Measurements from ENCODE around the gene OBSCN. TPM values are rescaled to one million over a fixed set of nuclear protein-coding genes. Genes with fewer than 3 reads are reported as not detected.
"Not testable (repeated sequence)": the region's sequence is repeated elsewhere in the genome, so short reads cannot be mapped to it uniquely, and the experiment has no call there.

OBSCN gene
- total and polyA plus RNA-seq, 2 donors (not counting 3 experiments of a cell fraction or from before 2014, with no cell fraction given), result 1.5 to 2.9 TPM

GRCh38 chr1:228172591-228173527, 35.0 kb upstream of the OBSCN start:
- Histone ChIP-seq H3K9me3 (replicated peaks; ENCODE audit: control insufficient read depth, insufficient read depth, low read length) (no peaks in the 10 kb centered on the region), H3K27me3 (ENCODE audit: control insufficient read depth in 2 of 2, insufficient read depth in 2 of 2, low read length in 2 of 2) (no peaks in the 10 kb centered on the region), H4K20me1 (replicated peaks; ENCODE audit: control insufficient read depth, extremely low read depth, insufficient read depth, low read length) (no peaks in the 10 kb centered on the region), H3K4me2 (ENCODE audit: insufficient read depth, low read length) (no peak overlapping the region), H3K9me1 (replicated peaks; ENCODE audit: control insufficient read depth, extremely low read depth, insufficient read depth, low read length) (no peaks in the 10 kb centered on the region), H3K27ac (ENCODE audit: insufficient read depth, low read depth, low read length) (no peak overlapping the region), H2AFZ (ENCODE audit: low read depth, low read length) (no peak overlapping the region), H3K4me1 (ENCODE audit: control insufficient read depth, extremely low read depth, insufficient read depth, low read length) (no peaks in the 10 kb centered on the region), H3K4me3 (replicated peaks in 1 of 3; ENCODE audit: insufficient read depth in 1 of 3, low read depth in 1 of 3, low read length in 3 of 3) (no peak overlapping the region), H3K9ac (replicated peaks; ENCODE audit: extremely low read depth, insufficient read depth, low read length) (no peak overlapping the region), H3K36me3 (ENCODE audit: control insufficient read depth in 2 of 2, extremely low read depth in 1 of 2, insufficient read depth in 2 of 2, low read length in 2 of 2) (peaks cover 0 to 11% of the 10 kb centered on the region in 2 experiments), H3K79me2 (ENCODE audit: control insufficient read depth, insufficient read depth, low read length) (peaks cover 2% of the 10 kb centered on the region)
- ChIA-PET CTCF (interaction anchor here (1.9 kb wide), 1 partner anchor 173 kb away, joined by 5 read pairs; no protein-coding TSS in a partner anchor), POLR2A (no interaction called here)
- TF ChIP-seq MAX (IDR thresholded peaks at IDR 0.05; ENCODE audit: insufficient read depth, insufficient read length), result no peak
- TF ChIP-seq POLR2AphosphoS5 (IDR thresholded peaks at IDR 0.05; ENCODE audit: insufficient read depth, low read depth, low read length), result no peak
- no peak for FAIRE-seq
- dilution Hi-C loops (cut with MboI; ENCODE audit: extremely low pct_ligation_motif_present, low sequenced_read_pairs), result no loop called here
- intact Hi-C loops (cut with micrococcal nuclease), result no loop called here
- BruUV-seq (replicated peaks), result no TSS peak
- no peak for DNase-seq (ENCODE audit: low read depth, low spot score)

GRCh38 chr1:228173528-228174481, 34.0 kb upstream of the OBSCN start:
- dilution Hi-C loops (cut with MboI; ENCODE audit: extremely low pct_ligation_motif_present, low sequenced_read_pairs), result not testable (repeated sequence)
- CTCF ChIA-PET, result interaction anchor here (0.6 kb wide), 1 partner anchor 11 kb away, joined by 3 read pairs; no protein-coding TSS in a partner anchor

More at GRCh38 chr1:228173528-228174481, 34.0 kb upstream of the OBSCN start:
- H3K9me3 ChIP-seq (replicated peaks; ENCODE audit: control insufficient read depth, insufficient read depth, low read length); H2AFZ ChIP-seq (ENCODE audit: low read depth, low read length); intact Hi-C loops (cut with micrococcal nuclease); FAIRE-seq; H3K79me2 ChIP-seq (ENCODE audit: control insufficient read depth, insufficient read depth, low read length); H3K27me3 ChIP-seq (ENCODE audit: control insufficient read depth in 2 of 2, insufficient read depth in 2 of 2, low read length in 2 of 2); H3K4me1 ChIP-seq (ENCODE audit: control insufficient read depth, extremely low read depth, insufficient read depth, low read length); H3K9ac ChIP-seq (replicated peaks; ENCODE audit: extremely low read depth, insufficient read depth, low read length); H3K9me1 ChIP-seq (replicated peaks; ENCODE audit: control insufficient read depth, extremely low read depth, insufficient read depth, low read length); H3K27ac ChIP-seq (ENCODE audit: insufficient read depth, low read depth, low read length); H4K20me1 ChIP-seq (replicated peaks; ENCODE audit: control insufficient read depth, extremely low read depth, insufficient read depth, low read length); H3K4me3 ChIP-seq (replicated peaks in 1 of 3; ENCODE audit: insufficient read depth in 1 of 3, low read depth in 1 of 3, low read length in 3 of 3); H3K4me2 ChIP-seq (ENCODE audit: insufficient read depth, low read length); DNase-seq (ENCODE audit: low read depth, low spot score); BruUV-seq (replicated peaks); POLR2A ChIA-PET: not testable (repeated sequence)
- peaks cover 0 to 11% of the 10 kb centered on the region in 2 experiments for H3K36me3 ChIP-seq (ENCODE audit: control insufficient read depth in 2 of 2, extremely low read depth in 1 of 2, insufficient read depth in 2 of 2, low read length in 2 of 2)
